DND-41 (cell line): ENCODE results near the gene RNLS.

Experiments used
- CTCF ChIP-seq: IDR thresholded peaks from 2 replicates; pipeline ENCODE4 v1.5.1; 2012; ENCODE audit warnings: borderline replicate concordance, low read length, moderate library complexity, mild to moderate bottlenecking; ENCODE audit not compliant: poor library complexity, severe bottlenecking; ENCODE audit errors: extremely low read depth
- EZH2 ChIP-seq: IDR thresholded peaks from 3 replicates; pipeline ENCODE4 v1.6.1; 2012; ENCODE audit warnings: borderline replicate concordance, low read depth, mild to moderate bottlenecking, moderate library complexity, low read length, inconsistent platforms; ENCODE audit not compliant: severe bottlenecking

GRCh38 chr10:88525371-88526069 lies 57.6 kb downstream of the RNLS start:
- TF ChIP-seq EZH2 (no peak), CTCF (no peak)
